IMR-90 (cell line): ENCODE measurements around the gene GSS. TPM values are rescaled to one million over a fixed set of nuclear protein-coding genes. Genes with fewer than 3 reads are reported as not detected.

Experiments used
- ATAC-seq: fragments of 200-7000 bp; cut with Tn5 transposase; 2 replicates; pipeline ENCODE4 v1.9.1; 2020; ENCODE audit warnings: low read depth, mild to moderate bottlenecking, moderate library complexity
- BruUV-seq: library from RNA; stranded (reverse); fragments of 400-500 nt; replicated peaks from 2 replicates; lab custom pipeline; 2021; lab: Mats Ljungman, UMichigan
- CTCF ChIA-PET: fragments of 300-600 bp; formaldehyde crosslinking; extraction: SDS; loops from one replicate; lab custom pipeline; 2021; ENCODE audit warnings: antibody characterized with exemption; lab: Yijun Ruan, JAX
- POLR2A ChIA-PET: fragments of 300-600 bp; sonication (Branson Sonifier 250); formaldehyde crosslinking; loops from one replicate; lab custom pipeline; 2022; ENCODE audit warnings: antibody characterized with exemption; ENCODE audit not compliant: unreplicated experiment; lab: Charles Lee
- DNase-seq: peaks from one replicate; pipeline ENCODE4 v3.0.0; 2013
- H2AFZ ChIP-seq: replicated peaks from 2 replicates; pipeline ENCODE3; 2013; ENCODE audit warnings: low read length, mild to moderate bottlenecking; ENCODE audit not compliant: poor library complexity
- H2AK5ac ChIP-seq: 2 replicates; pipeline ENCODE4 v1.6.1; 2013; ENCODE audit warnings: low read depth, low read length, inconsistent platforms
- H2AK9ac ChIP-seq: replicated peaks from 2 replicates; pipeline ENCODE3; 2013; ENCODE audit warnings: mild to moderate bottlenecking, low read depth, low read length, moderate library complexity; ENCODE audit not compliant: poor library complexity
- H2BK120ac ChIP-seq: 2 replicates; pipeline ENCODE4 v1.6.1; 2013; ENCODE audit warnings: low read depth, low read length, inconsistent platforms
- H2BK15ac ChIP-seq: 3 replicates; pipeline ENCODE4 v1.6.1; 2013; ENCODE audit warnings: low read depth, low read length, inconsistent platforms
- H2BK20ac ChIP-seq: 2 replicates; pipeline ENCODE4 v1.6.1; 2013; ENCODE audit warnings: low read depth, mild to moderate bottlenecking, inconsistent platforms, low read length, moderate library complexity
- H2BK5ac ChIP-seq: 2 replicates; pipeline ENCODE4 v1.6.1; 2013; ENCODE audit warnings: mild to moderate bottlenecking, low read depth, low read length, inconsistent platforms; ENCODE audit not compliant: poor library complexity, severe bottlenecking
- H3K14ac ChIP-seq: replicated peaks from 2 replicates; pipeline ENCODE4 v1.6.1; 2013; ENCODE audit warnings: low read depth, low read length, inconsistent platforms
- H3K18ac ChIP-seq: 2 replicates; pipeline ENCODE4 v1.6.1; 2013; ENCODE audit warnings: low read depth, low read length, control low read depth
- H3K23ac ChIP-seq: 2 replicates; pipeline ENCODE4 v1.6.1; 2013; ENCODE audit warnings: low read depth, low read length, inconsistent platforms
- H3K27ac ChIP-seq: 2 replicates; pipeline ENCODE4 v1.5.1; 2013; ENCODE audit warnings: mild to moderate bottlenecking, control low read depth, low read length; ENCODE audit not compliant: insufficient read depth
- H3K27me3 ChIP-seq: 2 replicates; pipeline ENCODE4 v1.6.1; 2013; ENCODE audit warnings: low read length; ENCODE audit not compliant: control insufficient read depth, insufficient read depth
- H3K36me3 ChIP-seq: 2 replicates; pipeline ENCODE4 v1.6.1; 2013; ENCODE audit warnings: low read length, mixed read lengths; ENCODE audit not compliant: control insufficient read depth, insufficient read depth
- H3K4ac ChIP-seq: 2 replicates; pipeline ENCODE4 v1.6.1; 2013; ENCODE audit warnings: low read depth, low read length, inconsistent platforms
- H3K4me1 ChIP-seq: 2 replicates; pipeline ENCODE4 v1.6.1; 2013; ENCODE audit warnings: low read length, mixed read lengths; ENCODE audit not compliant: control insufficient read depth, insufficient read depth
- H3K4me2 ChIP-seq: 2 replicates; pipeline ENCODE4 v1.6.1; 2013; ENCODE audit warnings: low read depth, mild to moderate bottlenecking, control low read depth, low read length, moderate library complexity
- H3K4me3 ChIP-seq: 2 replicates; pipeline ENCODE4 v1.5.1; 2013; ENCODE audit warnings: low read depth, mild to moderate bottlenecking, control low read depth, low read length, moderate library complexity; ENCODE audit not compliant: insufficient read depth
- H3K56ac ChIP-seq: 2 replicates; pipeline ENCODE4 v1.6.1; 2013; ENCODE audit warnings: low read length, inconsistent platforms; ENCODE audit not compliant: insufficient read depth; ENCODE audit errors: extremely low read depth
- H3K79me1 ChIP-seq, 2 experiments: 2 replicates each; pipeline ENCODE4 v1.6.1; 2013; ENCODE audit warnings: low read length in 2 of 2, inconsistent platforms in 1 of 2, low read depth in 1 of 2
- H3K9ac ChIP-seq: 2 replicates; pipeline ENCODE4 v1.6.1; 2013; ENCODE audit warnings: low read depth, low read length, control low read depth
- H3K9me1 ChIP-seq: 2 replicates; pipeline ENCODE4 v1.6.1; 2013; ENCODE audit warnings: low read length, inconsistent platforms; ENCODE audit not compliant: insufficient read depth
- H3K9me3 ChIP-seq: 2 replicates; pipeline ENCODE4 v1.6.1; 2013; ENCODE audit warnings: low read length; ENCODE audit not compliant: control insufficient read depth, insufficient read depth
- H4K20me1 ChIP-seq: 2 replicates; pipeline ENCODE4 v1.6.1; 2013; ENCODE audit warnings: low read length, inconsistent platforms; ENCODE audit not compliant: insufficient read depth
- H4K5ac ChIP-seq: 2 replicates; pipeline ENCODE4 v1.6.1; 2013; ENCODE audit warnings: mild to moderate bottlenecking, low read depth, low read length, control low read depth
- H4K8ac ChIP-seq, 2 experiments: 2 replicates each; pipeline ENCODE4 v1.6.1; 2013; ENCODE audit warnings: low read depth in 2 of 2, low read length in 2 of 2, control low read depth in 1 of 2, inconsistent platforms in 1 of 2
- H4K91ac ChIP-seq: 2 replicates; pipeline ENCODE4 v1.6.1; 2013; ENCODE audit warnings: low read depth, low read length, inconsistent platforms; ENCODE audit not compliant: insufficient read depth
- BHLHE40 ChIP-seq: fragments of 150-350 bp; IDR thresholded peaks from 2 replicates; pipeline ENCODE4 v1.6.1; 2016; ENCODE audit warnings: mild to moderate bottlenecking, low read depth, low read length
- CEBPB ChIP-seq: IDR thresholded peaks from 2 replicates; pipeline ENCODE4 v1.6.1; 2012; ENCODE audit warnings: low read depth, low read length, improper control_type of control experiment
- CHD1 ChIP-seq: IDR thresholded peaks from 2 replicates; pipeline ENCODE4 v1.6.1; 2012; ENCODE audit warnings: low read depth, low read length, improper control_type of control experiment
- FOS ChIP-seq: fragments of 150-350 bp; IDR thresholded peaks from 2 replicates; pipeline ENCODE4 v1.6.1; 2016; ENCODE audit warnings: low read depth, low read length
- MAFK ChIP-seq: IDR thresholded peaks from 2 replicates; pipeline ENCODE4 v1.6.1; 2012; ENCODE audit warnings: low read depth, low read length, improper control_type of control experiment
- MAZ ChIP-seq: IDR thresholded peaks from 2 replicates; pipeline ENCODE4 v1.6.1; 2012; ENCODE audit warnings: low read depth, mild to moderate bottlenecking, low read length, improper control_type of control experiment, moderate library complexity, borderline replicate concordance
- MXI1 ChIP-seq: IDR thresholded peaks from 2 replicates; pipeline ENCODE4 v1.6.1; 2012; ENCODE audit warnings: low read depth, mild to moderate bottlenecking, low read length, moderate library complexity, borderline replicate concordance
- NFE2L2 ChIP-seq: fragments of 150-350 bp; IDR thresholded peaks from 2 replicates; pipeline ENCODE4 v1.6.1; 2016; ENCODE audit warnings: low read depth, mild to moderate bottlenecking, low read length
- POLR2A ChIP-seq: IDR thresholded peaks from 2 replicates; pipeline ENCODE4 v1.6.1; 2012; ENCODE audit warnings: mild to moderate bottlenecking, low read depth, low read length
- RAD21 ChIP-seq: IDR thresholded peaks from 2 replicates; pipeline ENCODE4 v1.6.1; 2012; ENCODE audit warnings: low read length, improper control_type of control experiment
- RCOR1 ChIP-seq: IDR thresholded peaks from 2 replicates; pipeline ENCODE4 v1.6.1; 2012; ENCODE audit warnings: mild to moderate bottlenecking, low read length, improper control_type of control experiment; ENCODE audit not compliant: insufficient replicate concordance
- RFX5 ChIP-seq: IDR thresholded peaks from 2 replicates; pipeline ENCODE4 v1.8.0; 2012; ENCODE audit warnings: low read depth, mild to moderate bottlenecking, low read length, moderate library complexity
- SMC3 ChIP-seq: fragments of 150-350 bp; IDR thresholded peaks from 2 replicates; pipeline ENCODE4 v1.6.1; 2016; ENCODE audit warnings: low read depth, mild to moderate bottlenecking, antibody characterized with exemption, low read length, moderate library complexity
- WGBS, 2 experiments: methylation state at CpG; one replicate each; pipeline versions ENCODE4 v1.1.5 to v1.1.7; 2013; ENCODE audit warnings: missing lambda C conversion rate in 2 of 2; ENCODE audit not compliant: insufficient read length in 1 of 2; ENCODE audit errors: extremely low coverage in 2 of 2; 5-methylcytosine and 5-hydroxymethylcytosine counted together
- dilution Hi-C: fragments of 300-500 bp; cut with HindIII; formaldehyde crosslinking; loops from one replicate; pipeline ENCODE4 v1.14.3; 2018; ENCODE audit warnings: low sequenced_read_pairs; ENCODE audit not compliant: unreplicated experiment
- in situ Hi-C: fragments of 300-500 bp; cut with MboI; formaldehyde crosslinking; loops from 3 replicates; pipeline ENCODE4 v1.14.3; 2019; ENCODE audit warnings: low sequenced_read_pairs, inconsistent platforms, mixed read lengths
- intact Hi-C: fragments of 100-400 bp; cut with micrococcal nuclease; formaldehyde crosslinking; loops from 2 replicates; pipeline ENCODE4 v1.10.0; 2022
- polyA plus RNA-seq, 3 experiments: library from polyadenylated mRNA; depleted of rRNA; stranded (reverse); fragments of >200 nt; gene quantifications; 2 replicates each; pipeline ENCODE4 v1.2.3, GENCODE V29; 2012; ENCODE audit warnings: low replicate concordance in 1 of 3
- total RNA-seq: library from RNA; depleted of rRNA; stranded (reverse); fragments of >200 nt; gene quantifications from 2 replicates; pipeline ENCODE4 v1.2.3, GENCODE V29; 2012
- TF ChIP-seq, protein P1 (sequence below): conservative IDR thresholded peaks from 2 replicates; pipeline ENCODE4 v1.5.1; 2012; ENCODE audit warnings: mild to moderate bottlenecking, low read depth, low read length, improper control_type of control experiment
- TF ChIP-seq, protein P2 (sequence below): fragments of 150-350 bp; IDR thresholded peaks from 2 replicates; pipeline ENCODE4 v1.6.1; 2017; ENCODE audit warnings: mild to moderate bottlenecking, antibody characterized with exemption, low read length, low read depth

The GSS gene
- total and polyA plus RNA-seq, 2 of the 4 experiments (the other 2 are of a cell fraction): 73.7 to 90.0 TPM

DNA sequence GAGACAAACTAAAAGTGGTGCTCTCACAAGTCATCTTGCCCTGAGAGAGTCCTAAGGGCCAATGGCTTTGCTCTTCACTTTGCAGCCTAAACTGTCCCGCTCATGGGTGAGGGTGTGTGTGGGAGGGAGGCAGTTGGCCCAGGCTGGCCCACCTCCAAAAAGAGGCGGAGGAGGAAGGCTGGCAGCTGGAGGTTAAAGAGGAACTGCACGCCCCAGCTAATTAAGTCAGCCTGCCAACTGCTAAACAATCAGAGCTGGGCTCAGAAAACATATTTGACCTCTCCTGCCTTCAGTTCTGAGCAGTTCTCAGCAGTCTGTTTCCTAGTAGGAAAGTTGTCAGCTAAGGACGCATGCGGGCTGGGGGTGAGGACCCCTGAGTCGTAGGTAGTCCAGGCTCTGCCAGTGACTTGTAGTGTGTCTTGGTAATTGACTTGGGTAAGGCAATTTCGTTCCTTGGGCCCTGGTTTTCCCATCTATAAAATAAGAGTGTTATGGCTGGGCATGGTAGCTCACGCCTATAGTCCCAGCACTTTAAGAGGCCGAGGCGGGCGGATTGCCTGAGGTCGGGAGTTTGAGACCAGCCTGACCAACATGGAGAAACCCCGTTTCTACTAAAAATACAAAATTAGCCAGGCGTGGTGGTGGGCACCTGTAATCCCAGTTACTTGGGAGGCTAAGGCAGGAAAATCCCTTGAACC lies 17.0 kb downstream of the GSS start:
- intact Hi-C loops: no loop called here
- no peak overlapping the region for H4K5ac ChIP-seq
- H3K56ac ChIP-seq: no peak overlapping the region
- H3K4me3 ChIP-seq: no peak overlapping the region
- H2BK5ac ChIP-seq: no peak overlapping the region
- DNase-seq (no peak), ATAC-seq (no peak)
- dilution Hi-C loops: no loop called here
- no peak overlapping the region for H3K27ac ChIP-seq
- no peaks in the 10 kb centered on the region for H3K9me3 ChIP-seq
- in situ Hi-C loops: no loop called here
- H4K91ac ChIP-seq: no peak overlapping the region
- H3K79me1 ChIP-seq: no peaks in the 10 kb centered on the region; a peak in 1 of 4 replicates
- CTCF ChIA-PET: interaction anchor here (1.4 kb wide), 1 partner anchor 64 kb away, joined by 3 read pairs; no protein-coding TSS in a partner anchor
- no peak overlapping the region for H2AK5ac ChIP-seq
- POLR2A ChIA-PET: interaction anchor here (0.6 kb wide), 1 partner anchor 321 kb away, joined by 3 read pairs; no protein-coding TSS in a partner anchor
- H2AK9ac ChIP-seq: no peak overlapping the region
- BruUV-seq: no TSS peak
- no peak overlapping the region for H3K4me2 ChIP-seq
- H3K36me3 ChIP-seq: peaks cover 36% of the 10 kb centered on the region
- WGBS, 2 experiments: 100% methylated on average over 2 of the region's 14 CpGs; no CpG with 5 or more reads in 1 of the 2 experiments
- H3K4me1 ChIP-seq: no peaks in the 10 kb centered on the region; the same call in 1 of the 2 replicates
- no peak overlapping the region for H3K23ac ChIP-seq
- H3K27me3 ChIP-seq: no peaks in the 10 kb centered on the region
- no peak overlapping the region for H3K18ac ChIP-seq
- no peak overlapping the region for H4K8ac ChIP-seq
- H2BK20ac ChIP-seq: no peak overlapping the region
- H2BK15ac ChIP-seq: no peak overlapping the region
- H3K9ac ChIP-seq: no peak overlapping the region
- H4K20me1 ChIP-seq: no peaks in the 10 kb centered on the region
- H3K4ac ChIP-seq: no peak overlapping the region
- H3K14ac ChIP-seq: no peak overlapping the region
- no peak overlapping the region for H2BK120ac ChIP-seq
- H2AFZ ChIP-seq: peak overlapping the region; percentile 38
- H3K9me1 ChIP-seq: peaks cover under 1% of the 10 kb centered on the region
- no peak for TF ChIP-seq NFE2L2
- no peak for TF ChIP-seq MAZ
- TF ChIP-seq CEBPB: no peak
- TF ChIP-seq, protein P1, sequence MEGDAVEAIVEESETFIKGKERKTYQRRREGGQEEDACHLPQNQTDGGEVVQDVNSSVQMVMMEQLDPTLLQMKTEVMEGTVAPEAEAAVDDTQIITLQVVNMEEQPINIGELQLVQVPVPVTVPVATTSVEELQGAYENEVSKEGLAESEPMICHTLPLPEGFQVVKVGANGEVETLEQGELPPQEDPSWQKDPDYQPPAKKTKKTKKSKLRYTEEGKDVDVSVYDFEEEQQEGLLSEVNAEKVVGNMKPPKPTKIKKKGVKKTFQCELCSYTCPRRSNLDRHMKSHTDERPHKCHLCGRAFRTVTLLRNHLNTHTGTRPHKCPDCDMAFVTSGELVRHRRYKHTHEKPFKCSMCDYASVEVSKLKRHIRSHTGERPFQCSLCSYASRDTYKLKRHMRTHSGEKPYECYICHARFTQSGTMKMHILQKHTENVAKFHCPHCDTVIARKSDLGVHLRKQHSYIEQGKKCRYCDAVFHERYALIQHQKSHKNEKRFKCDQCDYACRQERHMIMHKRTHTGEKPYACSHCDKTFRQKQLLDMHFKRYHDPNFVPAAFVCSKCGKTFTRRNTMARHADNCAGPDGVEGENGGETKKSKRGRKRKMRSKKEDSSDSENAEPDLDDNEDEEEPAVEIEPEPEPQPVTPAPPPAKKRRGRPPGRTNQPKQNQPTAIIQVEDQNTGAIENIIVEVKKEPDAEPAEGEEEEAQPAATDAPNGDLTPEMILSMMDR: no peak
- TF ChIP-seq POLR2A: no peak
- TF ChIP-seq RCOR1: no peak
- TF ChIP-seq MXI1: no peak
- no peak for TF ChIP-seq SMC3
- TF ChIP-seq BHLHE40: no peak
- TF ChIP-seq RAD21: no peak
- TF ChIP-seq, protein P2, sequence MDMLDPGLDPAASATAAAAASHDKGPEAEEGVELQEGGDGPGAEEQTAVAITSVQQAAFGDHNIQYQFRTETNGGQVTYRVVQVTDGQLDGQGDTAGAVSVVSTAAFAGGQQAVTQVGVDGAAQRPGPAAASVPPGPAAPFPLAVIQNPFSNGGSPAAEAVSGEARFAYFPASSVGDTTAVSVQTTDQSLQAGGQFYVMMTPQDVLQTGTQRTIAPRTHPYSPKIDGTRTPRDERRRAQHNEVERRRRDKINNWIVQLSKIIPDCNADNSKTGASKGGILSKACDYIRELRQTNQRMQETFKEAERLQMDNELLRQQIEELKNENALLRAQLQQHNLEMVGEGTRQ: no peak
- no peak for TF ChIP-seq CHD1
- TF ChIP-seq FOS: no peak
- no peak for TF ChIP-seq MAFK
- no peak for TF ChIP-seq RFX5
